ENCODE results near the gene ADAMTSL1.

ADAMTSL1 gene

DNA sequence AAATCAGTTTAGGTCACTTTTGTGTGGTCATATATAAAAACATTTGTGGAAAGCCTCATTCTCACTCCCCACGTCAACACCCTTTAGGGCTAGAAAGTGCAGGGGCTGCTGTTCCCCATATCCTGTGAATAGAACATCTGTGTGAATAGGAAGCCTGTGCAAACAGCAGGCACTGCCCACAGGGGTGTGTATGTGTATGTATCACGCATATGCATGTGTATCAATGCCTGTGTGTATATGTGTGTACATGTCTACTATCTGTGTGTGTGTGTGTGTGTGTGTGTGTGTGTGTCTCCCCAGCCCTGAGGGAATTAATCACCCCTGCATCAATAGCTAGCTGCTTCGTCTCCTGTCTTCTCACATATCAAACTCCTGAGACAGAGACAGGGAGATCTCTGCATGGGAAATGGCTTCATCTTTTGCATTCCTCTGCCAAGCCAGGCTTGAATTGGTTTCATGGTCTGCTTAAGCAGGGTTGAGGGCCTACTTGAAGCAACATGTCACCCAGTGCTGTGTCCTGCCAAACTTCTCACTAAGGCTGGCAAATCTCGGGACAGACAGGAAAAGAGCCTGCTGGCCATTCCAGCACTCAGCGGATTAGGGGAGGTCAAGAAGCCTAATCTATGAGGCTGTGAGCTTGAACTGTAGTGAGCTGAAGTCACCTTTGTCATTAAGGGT is 265.8 kb downstream of the ADAMTSL1 start:
- no peaks in the 10 kb centered on the region for H3K9me3 Mint-ChIP-seq
- H3K4me1 Mint-ChIP-seq: no peaks in the 10 kb centered on the region
- DNase-seq (ENCODE audit: low spot score in 2 of 2): no peak
- no peak overlapping the region for H3K4me3 Mint-ChIP-seq
- no peaks in the 10 kb centered on the region for H3K36me3 Mint-ChIP-seq (ENCODE audit: insufficient read depth)
- no peak for ATAC-seq (replicated peaks; ENCODE audit: extremely low read depth, poor library complexity, severe bottlenecking)
- H3K27me3 Mint-ChIP-seq: no peaks in the 10 kb centered on the region
- no peak overlapping the region for H3K27ac Mint-ChIP-seq (ENCODE audit: low read depth)

DNA sequence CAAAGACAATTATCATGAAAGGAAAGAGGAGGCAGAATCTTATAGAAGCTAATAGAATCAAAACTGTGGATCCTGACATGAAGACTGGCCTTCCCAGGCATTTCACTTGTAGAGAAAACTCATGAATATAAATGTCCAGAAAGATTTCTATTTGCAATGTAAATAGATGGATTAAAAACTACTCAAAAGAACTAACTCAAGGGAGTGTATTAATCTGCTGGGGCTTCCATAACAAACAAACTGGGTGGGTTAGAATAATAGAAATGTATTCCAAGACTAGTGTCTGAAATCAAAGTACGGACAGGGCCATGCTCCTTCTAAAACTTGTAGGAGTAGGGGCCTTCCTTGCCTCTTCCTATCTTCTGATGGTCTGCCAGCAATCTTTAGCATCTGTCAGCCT is 267.4 kb downstream of the ADAMTSL1 start:
- no peak overlapping the region for H3K4me3 Mint-ChIP-seq
- H3K36me3 Mint-ChIP-seq (ENCODE audit: insufficient read depth): no peaks in the 10 kb centered on the region
- no peak overlapping the region for H3K27ac Mint-ChIP-seq (ENCODE audit: low read depth)
- peaks cover 9% of the 10 kb centered on the region for H3K27me3 Mint-ChIP-seq
- no peaks in the 10 kb centered on the region for H3K4me1 Mint-ChIP-seq
- H3K9me3 Mint-ChIP-seq: no peaks in the 10 kb centered on the region
- no peak for ATAC-seq (replicated peaks; ENCODE audit: extremely low read depth, poor library complexity, severe bottlenecking)
- no peak for DNase-seq (ENCODE audit: low spot score in 2 of 2)

DNA sequence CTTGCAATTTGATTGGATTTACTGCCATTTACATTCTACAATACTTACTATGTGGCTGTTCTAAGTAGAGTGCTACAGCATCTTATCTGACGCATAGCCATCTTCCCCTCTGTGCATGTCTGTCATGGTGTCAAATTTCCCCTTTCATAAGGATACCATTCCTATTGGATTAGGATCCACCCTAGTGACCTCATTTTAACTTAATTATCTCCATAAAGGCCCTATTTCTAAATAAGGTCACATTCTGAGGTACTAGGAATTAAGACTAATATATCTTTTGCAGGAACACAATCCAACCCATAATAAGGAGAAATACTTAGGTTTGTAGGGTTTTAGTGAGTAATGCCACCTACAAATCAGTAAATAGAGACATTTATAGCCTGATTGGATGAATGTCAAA is 268.0 kb downstream of the ADAMTSL1 start:
- no peak overlapping the region for H3K27ac Mint-ChIP-seq (ENCODE audit: low read depth)
- DNase-seq (ENCODE audit: low spot score in 2 of 2): no peak
- no peaks in the 10 kb centered on the region for H3K9me3 Mint-ChIP-seq
- H3K27me3 Mint-ChIP-seq: peaks cover 9% of the 10 kb centered on the region
- H3K36me3 Mint-ChIP-seq (ENCODE audit: insufficient read depth): no peaks in the 10 kb centered on the region
- no peak overlapping the region for H3K4me3 Mint-ChIP-seq
- no peaks in the 10 kb centered on the region for H3K4me1 Mint-ChIP-seq
- no peak for ATAC-seq (replicated peaks; ENCODE audit: extremely low read depth, poor library complexity, severe bottlenecking)

DNA sequence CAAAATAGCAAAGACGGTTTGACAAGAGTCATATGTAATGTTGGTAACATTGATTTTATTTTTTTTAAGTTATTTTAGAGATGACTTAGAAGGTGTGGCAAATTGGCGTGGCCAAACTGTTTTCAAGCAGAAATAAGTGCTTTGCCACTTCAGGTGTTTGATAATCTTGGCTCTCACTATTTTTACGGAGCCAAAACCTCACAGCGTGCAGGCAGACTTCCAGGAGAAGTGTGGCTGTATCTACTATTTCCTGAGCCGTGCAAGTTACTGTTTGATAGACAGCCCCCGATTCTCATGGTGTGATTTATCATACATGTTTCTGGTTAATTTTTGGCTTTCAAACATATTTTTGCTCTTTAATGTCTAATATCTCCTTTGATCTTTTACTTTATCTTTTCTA is 269.5 kb downstream of the ADAMTSL1 start:
- DNase-seq (ENCODE audit: low spot score in 2 of 2) (no peak), ATAC-seq (replicated peaks; ENCODE audit: extremely low read depth, poor library complexity, severe bottlenecking) (no peak)
- no peak overlapping the region for H3K4me3 Mint-ChIP-seq
- H3K27me3 Mint-ChIP-seq: peaks cover 9% of the 10 kb centered on the region
- H3K27ac Mint-ChIP-seq (ENCODE audit: low read depth): no peak overlapping the region
- no peaks in the 10 kb centered on the region for H3K4me1 Mint-ChIP-seq
- no peaks in the 10 kb centered on the region for H3K36me3 Mint-ChIP-seq (ENCODE audit: insufficient read depth)
- no peaks in the 10 kb centered on the region for H3K9me3 Mint-ChIP-seq

DNA sequence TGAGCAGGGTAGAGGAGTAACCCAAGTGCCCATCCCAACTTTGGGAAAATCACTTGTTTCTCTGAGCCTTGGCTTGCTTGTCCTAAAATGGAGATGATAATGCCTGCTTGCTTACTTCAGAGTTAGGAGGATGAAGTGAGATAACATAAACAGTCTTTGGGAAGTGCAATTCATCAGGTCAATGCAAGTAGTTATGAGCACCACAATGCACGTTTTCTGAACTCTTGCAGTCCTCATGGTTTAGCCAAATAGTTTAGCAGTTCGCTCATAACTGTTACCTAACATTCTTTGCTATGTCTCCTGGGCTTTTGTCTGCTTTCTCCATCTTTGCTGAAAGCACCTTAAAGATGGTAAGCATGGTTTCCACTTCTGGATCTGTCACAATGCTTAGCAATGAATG is 270.0 kb downstream of the ADAMTSL1 start:
- H3K27ac Mint-ChIP-seq (ENCODE audit: low read depth): no peak overlapping the region
- no peaks in the 10 kb centered on the region for H3K36me3 Mint-ChIP-seq (ENCODE audit: insufficient read depth)
- no peaks in the 10 kb centered on the region for H3K4me1 Mint-ChIP-seq
- no peaks in the 10 kb centered on the region for H3K9me3 Mint-ChIP-seq
- ATAC-seq (replicated peaks; ENCODE audit: extremely low read depth, poor library complexity, severe bottlenecking): no peak
- DNase-seq (ENCODE audit: low spot score in 2 of 2): no peak
- H3K27me3 Mint-ChIP-seq: peaks cover 9% of the 10 kb centered on the region
- H3K4me3 Mint-ChIP-seq: no peak overlapping the region

DNA sequence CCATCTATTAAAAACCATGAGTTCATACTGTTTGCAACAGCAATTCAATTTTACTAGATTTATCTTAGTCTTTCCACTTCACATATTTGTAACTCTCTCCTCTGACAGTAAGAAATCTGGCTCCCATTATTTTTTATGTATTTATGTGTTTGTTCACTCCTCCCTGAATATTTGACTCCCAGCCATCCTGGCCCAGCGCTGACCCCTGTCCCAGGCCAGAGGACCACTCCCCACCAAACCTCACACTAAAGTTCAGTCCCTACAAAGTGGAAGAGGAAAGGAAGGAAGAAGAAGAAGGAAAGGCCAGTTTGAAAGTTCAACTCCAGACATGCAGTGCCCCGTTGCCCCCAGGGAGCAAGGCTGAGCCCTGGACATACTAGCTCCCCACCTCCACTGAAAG is 271.8 kb downstream of the ADAMTSL1 start:
- Mint-ChIP-seq H3K4me3 (no peak overlapping the region), H3K4me1 (no peaks in the 10 kb centered on the region), H3K27me3 (peaks cover 9% of the 10 kb centered on the region), H3K9me3 (no peaks in the 10 kb centered on the region), H3K36me3 (ENCODE audit: insufficient read depth) (no peaks in the 10 kb centered on the region), H3K27ac (ENCODE audit: low read depth) (no peak overlapping the region)
- no peak for ATAC-seq (replicated peaks; ENCODE audit: extremely low read depth, poor library complexity, severe bottlenecking)
- no peak for DNase-seq (ENCODE audit: low spot score in 2 of 2)

DNA sequence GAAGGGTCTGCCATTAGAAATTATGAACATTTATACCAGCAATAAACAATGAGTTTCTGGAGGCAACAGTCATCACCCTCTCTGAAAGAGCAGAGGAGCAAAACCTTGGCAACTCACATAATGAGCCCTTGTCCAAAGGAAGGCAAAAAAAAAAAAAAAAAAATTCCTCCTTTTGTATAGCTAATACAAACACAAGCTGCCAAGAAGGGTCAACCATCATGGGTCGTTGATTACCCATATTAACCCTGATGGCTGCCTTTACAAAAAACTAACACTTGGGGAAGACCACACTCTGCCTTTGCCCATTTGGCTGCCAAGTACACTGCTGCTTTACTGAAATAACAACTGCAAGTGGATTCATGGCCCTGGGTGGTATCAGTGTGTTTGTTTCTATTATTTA is 272.7 kb downstream of the ADAMTSL1 start:
- ATAC-seq (replicated peaks; ENCODE audit: extremely low read depth, poor library complexity, severe bottlenecking) (no peak), DNase-seq (ENCODE audit: low spot score in 2 of 2) (no peak)
- Mint-ChIP-seq H3K4me3 (no peak overlapping the region), H3K4me1 (no peaks in the 10 kb centered on the region), H3K36me3 (ENCODE audit: insufficient read depth) (no peaks in the 10 kb centered on the region), H3K27ac (ENCODE audit: low read depth) (no peak overlapping the region), H3K27me3 (peaks cover 9% of the 10 kb centered on the region), H3K9me3 (no peaks in the 10 kb centered on the region)

DNA sequence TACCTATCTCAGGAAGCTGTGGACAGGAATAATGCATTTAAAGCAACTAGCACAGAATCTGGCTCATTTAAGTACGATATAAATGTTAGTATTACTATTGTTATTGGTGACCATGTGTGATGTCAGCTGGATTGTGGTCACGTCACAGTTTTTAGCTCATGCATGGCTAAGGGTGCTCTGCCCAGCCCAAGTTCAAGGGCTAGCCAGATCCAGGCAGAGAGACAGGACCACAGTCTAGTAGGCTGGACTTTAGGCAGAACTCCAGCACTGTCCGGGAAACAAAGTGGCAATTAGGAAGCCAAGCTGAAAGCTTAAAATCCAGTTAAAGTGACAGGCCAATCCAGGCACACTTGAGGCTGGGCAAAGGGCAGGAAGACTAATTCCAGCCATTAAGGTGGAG is 273.6 kb downstream of the ADAMTSL1 start:
- Mint-ChIP-seq H3K4me1 (no peaks in the 10 kb centered on the region), H3K4me3 (no peak overlapping the region), H3K36me3 (ENCODE audit: insufficient read depth) (no peaks in the 10 kb centered on the region), H3K27ac (ENCODE audit: low read depth) (no peak overlapping the region), H3K9me3 (no peaks in the 10 kb centered on the region), H3K27me3 (peaks cover 9% of the 10 kb centered on the region)
- ATAC-seq (replicated peaks; ENCODE audit: extremely low read depth, poor library complexity, severe bottlenecking) (no peak), DNase-seq (ENCODE audit: low spot score in 2 of 2) (no peak)

DNA sequence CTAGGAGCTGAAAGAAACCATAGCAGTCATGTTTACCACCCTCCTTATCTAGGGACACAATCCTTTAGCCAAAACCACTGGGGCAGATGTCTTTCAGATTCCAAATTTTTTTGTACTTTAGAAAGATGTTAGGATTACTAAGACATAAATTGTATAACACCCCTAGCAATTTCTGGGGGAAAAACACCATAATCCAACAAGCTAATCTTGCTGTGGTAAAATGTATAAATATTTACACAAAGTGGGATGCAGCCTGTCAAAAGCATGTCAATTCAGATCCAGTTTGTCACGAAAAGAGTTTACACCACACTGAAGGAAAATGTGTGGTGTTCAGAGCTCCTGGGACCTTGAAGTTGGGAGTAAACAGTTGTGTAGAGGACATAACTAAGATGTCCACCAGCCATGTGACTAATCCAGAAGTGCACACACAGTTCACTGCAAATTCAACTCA is 274.3 kb downstream of the ADAMTSL1 start:
- peaks cover 9% of the 10 kb centered on the region for H3K27me3 Mint-ChIP-seq
- H3K27ac Mint-ChIP-seq (ENCODE audit: low read depth): no peak overlapping the region
- H3K9me3 Mint-ChIP-seq: no peaks in the 10 kb centered on the region
- DNase-seq (ENCODE audit: low spot score in 2 of 2) (no peak), ATAC-seq (replicated peaks; ENCODE audit: extremely low read depth, poor library complexity, severe bottlenecking) (no peak)
- H3K4me1 Mint-ChIP-seq: no peaks in the 10 kb centered on the region
- no peak overlapping the region for H3K4me3 Mint-ChIP-seq
- no peaks in the 10 kb centered on the region for H3K36me3 Mint-ChIP-seq (ENCODE audit: insufficient read depth)

DNA sequence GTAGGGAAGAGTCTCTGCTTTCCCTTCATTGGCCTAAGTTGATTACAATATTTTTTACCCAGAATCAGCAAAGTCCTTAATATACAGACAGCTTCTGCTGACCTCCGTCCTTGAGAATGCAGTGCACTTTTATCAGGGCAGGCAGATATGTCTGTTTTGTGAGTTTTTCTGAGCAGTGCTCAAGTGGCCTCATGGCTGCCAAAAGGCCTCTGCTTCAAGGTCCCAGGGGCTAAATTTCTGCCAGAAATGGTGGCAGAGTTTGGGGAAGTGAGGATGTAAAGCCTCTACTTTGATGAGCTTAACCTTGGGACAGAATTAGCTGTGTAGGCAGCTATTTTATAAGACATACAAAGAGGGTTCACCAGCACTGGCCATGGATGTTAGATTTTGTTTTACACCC is 275.8 kb downstream of the ADAMTSL1 start:
- Mint-ChIP-seq H3K27me3 (peaks cover 9% of the 10 kb centered on the region), H3K4me1 (no peaks in the 10 kb centered on the region), H3K36me3 (ENCODE audit: insufficient read depth) (no peaks in the 10 kb centered on the region), H3K9me3 (no peaks in the 10 kb centered on the region), H3K4me3 (no peak overlapping the region), H3K27ac (ENCODE audit: low read depth) (no peak overlapping the region)
- ATAC-seq (replicated peaks; ENCODE audit: extremely low read depth, poor library complexity, severe bottlenecking) (no peak), DNase-seq (ENCODE audit: low spot score in 2 of 2) (no peak)

DNA sequence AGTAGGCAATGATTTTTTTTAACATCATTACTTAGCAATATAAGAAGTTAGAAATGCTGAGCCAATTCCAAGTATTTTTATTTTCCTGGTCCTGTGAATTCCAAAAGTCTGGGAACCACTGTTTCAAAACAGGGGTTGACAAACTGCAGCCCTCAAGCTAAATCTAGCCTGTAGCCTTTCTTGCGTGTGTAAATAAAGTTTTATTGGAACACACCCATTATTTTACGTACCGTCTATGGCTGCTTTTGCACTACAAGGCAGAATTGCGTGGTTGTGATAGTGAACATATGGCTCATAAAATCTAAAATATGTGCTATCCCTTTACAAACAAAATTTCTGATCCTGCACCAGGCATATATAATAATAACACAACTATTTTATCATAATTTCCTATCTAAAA is 280.0 kb downstream of the ADAMTSL1 start:
- Mint-ChIP-seq H3K27me3 (no peaks in the 10 kb centered on the region), H3K9me3 (no peaks in the 10 kb centered on the region), H3K4me1 (no peaks in the 10 kb centered on the region), H3K36me3 (ENCODE audit: insufficient read depth) (no peaks in the 10 kb centered on the region), H3K27ac (ENCODE audit: low read depth) (no peak overlapping the region), H3K4me3 (no peak overlapping the region)
- DNase-seq (ENCODE audit: low spot score in 2 of 2) (no peak), ATAC-seq (replicated peaks; ENCODE audit: extremely low read depth, poor library complexity, severe bottlenecking) (no peak)

DNA sequence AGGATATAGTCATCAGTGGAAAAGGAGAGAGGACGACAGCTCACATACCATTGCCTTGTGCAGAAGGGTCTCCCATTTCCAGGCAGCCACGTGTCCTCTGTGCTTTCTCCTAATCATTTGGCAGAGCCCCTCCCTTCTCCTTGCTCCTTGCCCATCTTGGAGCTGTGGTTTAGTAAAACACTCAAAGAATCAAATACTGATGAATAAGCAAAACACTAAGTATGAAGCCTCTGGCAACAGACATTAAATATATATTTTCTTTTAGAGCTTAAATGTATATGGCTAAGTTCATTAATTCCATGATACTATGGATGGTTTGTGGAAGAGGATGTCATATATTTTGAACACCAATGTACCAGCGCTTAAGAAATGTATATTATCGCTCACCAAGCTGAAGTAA is 280.6 kb downstream of the ADAMTSL1 start:
- ATAC-seq (replicated peaks; ENCODE audit: extremely low read depth, poor library complexity, severe bottlenecking) (no peak), DNase-seq (ENCODE audit: low spot score in 2 of 2) (no peak)
- H3K27ac Mint-ChIP-seq (ENCODE audit: low read depth): no peak overlapping the region

DNA sequence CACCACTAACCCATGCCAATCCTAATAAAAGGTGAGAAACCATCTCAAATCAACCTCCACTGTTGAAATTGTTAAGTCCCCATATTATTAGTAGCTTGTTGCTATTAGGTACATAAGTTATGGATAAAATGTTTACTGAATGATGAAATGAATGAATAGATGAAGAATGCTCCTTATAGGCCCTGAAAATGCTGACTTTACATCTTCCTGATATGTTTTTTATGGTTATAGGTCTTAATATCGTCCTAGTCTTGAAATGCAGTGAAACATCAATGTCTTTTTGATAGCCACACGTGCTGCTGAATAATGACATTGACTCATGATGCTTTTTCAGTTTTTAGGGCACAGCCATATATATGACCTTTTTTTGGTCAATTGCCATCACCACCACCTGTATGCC is 281.3 kb downstream of the ADAMTSL1 start:
- Mint-ChIP-seq H3K4me1 (no peaks in the 10 kb centered on the region), H3K27me3 (no peaks in the 10 kb centered on the region), H3K9me3 (no peaks in the 10 kb centered on the region), H3K27ac (ENCODE audit: low read depth) (no peak overlapping the region), H3K4me3 (no peak overlapping the region), H3K36me3 (ENCODE audit: insufficient read depth) (no peaks in the 10 kb centered on the region)
- no peak for ATAC-seq (replicated peaks; ENCODE audit: extremely low read depth, poor library complexity, severe bottlenecking)
- no peak for DNase-seq (ENCODE audit: low spot score in 2 of 2)

More for the DNA sequence above, 280.6 kb downstream of the ADAMTSL1 start:
- Mint-ChIP-seq H3K4me3 (no peak overlapping the region), H3K9me3 (no peaks in the 10 kb centered on the region), H3K27me3 (no peaks in the 10 kb centered on the region), H3K36me3 (ENCODE audit: insufficient read depth) (no peaks in the 10 kb centered on the region), H3K4me1 (no peaks in the 10 kb centered on the region)
